Spleen (tissue), 13 donors: ENCODE measurements around the gene PTPN2. TPM values are rescaled to one million over a fixed set of nuclear protein-coding genes. Genes with fewer than 3 reads are reported as not detected.

ENCODE experiments used
- DNase-seq: peaks from one replicate; pipeline ENCODE4 v3.0.0-alpha.2; 2020
- H3K27ac ChIP-seq, 8 donors: fragments of 200-600 bp; sonication (generic) in 7 of 8; 1 replicate in 4 of 8; 2 replicates in 4 of 8; pipeline versions ENCODE4 v1.5.0 to v1.8.0; 2016 to 2021; ENCODE audit warnings: inconsistent platforms in 4 of 8, mild to moderate bottlenecking in 4 of 8, moderate library complexity in 1 of 8
- H3K27me3 ChIP-seq, 7 donors: fragments of 200-600 bp; sonication (generic) in 6 of 7; replicated peaks in 1 of 7; 1 replicate in 4 of 7; 2 replicates in 3 of 7; pipeline versions ENCODE4 v1.5.0 to v1.8.0; 2016 to 2021; ENCODE audit warnings: inconsistent platforms in 3 of 7, mild to moderate bottlenecking in 1 of 7
- H3K36me3 ChIP-seq, 6 donors: fragments of 200-600 bp; sonication (generic) in 5 of 6; 1 replicate in 4 of 6; 2 replicates in 2 of 6; pipeline versions ENCODE4 v1.5.0 to v1.8.0; 2016 to 2021; ENCODE audit warnings: inconsistent platforms in 2 of 6
- H3K4me1 ChIP-seq, 6 donors: fragments of 200-600 bp; sonication (generic) in 5 of 6; 1 replicate in 3 of 6; 2 replicates in 3 of 6; pipeline versions ENCODE4 v1.5.0 to v1.8.0; 2016 to 2021; ENCODE audit warnings: inconsistent platforms in 3 of 6
- H3K4me3 ChIP-seq, 8 donors: fragments of 200-600 bp; sonication (generic) in 7 of 8; 1 replicate in 4 of 8; 2 replicates in 4 of 8; pipeline versions ENCODE4 v1.5.0 to v1.8.0; 2016 to 2021; ENCODE audit warnings: inconsistent platforms in 4 of 8, mild to moderate bottlenecking in 4 of 8, moderate library complexity in 2 of 8
- H3K9me3 ChIP-seq, 8 donors: fragments of 200-600 bp; sonication (generic) in 7 of 8; 1 replicate in 4 of 8; 2 replicates in 4 of 8; pipeline versions ENCODE4 v1.5.0 to v1.8.0; 2016 to 2021; ENCODE audit warnings: inconsistent platforms in 4 of 8
- POLR2A ChIP-seq, 3 donors: fragments of 450-650 bp; IDR thresholded peaks; one replicate each; pipeline ENCODE4 v1.5.1; 2017; ENCODE audit warnings: antibody characterized with exemption in 3 of 3, mild to moderate bottlenecking in 1 of 3
- POLR2AphosphoS5 ChIP-seq, 3 donors: sonication (generic); formaldehyde crosslinking; IDR thresholded peaks; one replicate each; pipeline ENCODE4 v1.5.1; 2017; ENCODE audit warnings: antibody characterized with exemption in 3 of 3
- WGBS, 5 donors: extraction: QIAGEN DNeasy Blood & Tissue Kit in 3 of 5; methylation state at CpG; one replicate each; pipeline versions ENCODE4 v1.1.5 to v1.1.7; 2013 to 2018; 5-methylcytosine and 5-hydroxymethylcytosine counted together
- intact Hi-C: fragments of 100-400 bp; cut with DNase I; formaldehyde crosslinking; loops from one replicate; pipeline ENCODE4 v1.15.0; 2023; ENCODE audit warnings: low total_unique reads
- long read RNA-seq, 2 donors: transcript quantifications; one replicate each; lab custom pipeline, GENCODE V29; 2026
- polyA plus RNA-seq, 3 donors: library from polyadenylated mRNA; stranded (reverse); fragments of 200-250 nt; gene quantifications; one replicate each; pipeline ENCODE4 v1.2.1, GENCODE V29; 2013
- total RNA-seq, 7 donors: library from RNA; depleted of rRNA in 3 of 7; stranded (reverse); fragments of >200 nt in 3 of 7; fragmentation: NEBNext Ultra II Directional in 4 of 7; extraction: Animal tissue kit (Norgen Biotek cat#: 25700) in 4 of 7; gene quantifications; one replicate each; pipeline versions ENCODE4 v1.1.0 to v1.2.1, GENCODE V29; 2016 to 2021
- TF ChIP-seq, protein P1 (sequence below), 11 experiments: fragments of 200-600 bp in 7 of 11; fragments of 450-650 bp in 4 of 11; sonication (generic) in 4 of 11; IDR thresholded peaks in 8 of 11; conservative IDR thresholded peaks in 3 of 11; 1 replicate in 7 of 11; 2 replicates in 4 of 11; pipeline versions ENCODE4 v1.4.0 to v1.8.0; 2016 to 2021; ENCODE audit warnings: antibody characterized with exemption in 11 of 11, inconsistent platforms in 4 of 11, mild to moderate bottlenecking in 1 of 11
- donor health status: healthy with polysubstance abuse.
- donor health status: DM: no; HTN: no; CAD: no; lungs with moderate emphysema.
- donor health status: DM: no; HTN: no; CAD: no.
- donor health status: Bipolar disorder and iron deficiency.
- donor health status: healthy.
- donor health status: DM: no; HTN: no; CAD: no.
- donor health status: DM: yes; HTN: yes; CAD: no.

PTPN2 gene
- total RNA-seq, result 10 to 100 TPM; 55.0 to 92.1 (median 72.7) TPM
- polyA plus RNA-seq, result 10 to 100 TPM; 47.9 to 67.1 (median 54.5) TPM
- long read RNA-seq, donor 1, transcript PTPN2-202 (10 exons, 1,706 nt), result major isoform, 6 of 11 reads
- long read RNA-seq, donor 1, partial matches to known transcripts, result 0 of 11 reads
- long read RNA-seq, donor 1, other reads (novel, unspliced or antisense), result 0 of 11 reads
- long read RNA-seq, donor 2, partial matches to known transcripts, result 0 of 5 reads
- long read RNA-seq, donor 2, other reads (novel, unspliced or antisense), result 0 of 5 reads

DNA sequence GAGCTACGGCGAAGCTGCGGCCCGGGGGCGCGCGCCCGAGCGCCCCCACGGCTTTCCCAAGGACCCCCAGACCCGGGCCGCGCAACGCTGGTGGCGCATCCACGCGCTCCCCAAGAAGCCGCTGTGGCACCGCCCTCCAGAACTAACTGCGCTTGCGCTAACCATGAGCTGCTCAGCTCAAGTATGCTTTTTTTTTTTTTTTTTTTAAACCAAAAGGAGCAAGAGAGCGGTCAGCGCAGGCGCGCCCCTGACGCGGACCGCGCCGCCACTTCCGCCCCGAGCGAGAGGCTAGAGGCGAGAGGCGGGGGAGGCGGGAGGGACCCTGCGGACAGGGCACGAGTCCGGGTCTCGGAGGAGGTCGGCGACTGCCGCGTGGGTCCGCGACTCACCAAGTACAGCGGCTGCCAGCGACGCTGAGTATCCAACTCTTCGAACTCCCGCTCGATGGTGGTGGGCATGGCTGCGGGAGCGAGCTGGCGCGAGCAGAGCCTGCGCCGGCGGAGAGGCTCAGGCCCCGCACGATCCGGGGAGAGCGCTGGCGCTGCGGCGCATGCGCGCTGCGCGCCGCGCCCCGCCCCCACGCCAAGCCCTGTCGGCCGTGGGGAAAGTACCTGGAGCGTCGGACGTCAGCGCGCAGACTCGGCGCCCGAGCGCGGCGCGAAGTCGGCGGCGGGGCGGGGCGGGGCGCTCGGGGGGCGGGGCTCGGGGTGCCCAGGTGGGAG lies at the start of gene PTPN2:
TSS of gene PTPN2 (minus strand) at position 554 of the 722 bp plus-strand sequence. CDS start at position 458, 96 bp downstream.
- DNase-seq, result peak; percentile 99
- H3K4me3 ChIP-seq, result peak within 1 kb of the TSS; percentile 56 to 89 (median 76)
- no peaks in the 10 kb centered on the region for H3K9me3 ChIP-seq
- H3K4me1 ChIP-seq, result peaks cover 33 to 73% (median 63%) of the 10 kb centered on the region in 6 donors
- intact Hi-C loops, result no loop called here
- TF ChIP-seq POLR2AphosphoS5 (IDR thresholded peaks at IDR 0.05) (peak; percentile 99 to 100 (median 99)), POLR2A (IDR thresholded peaks at IDR 0.05) (peak; percentile 87 to 94 (median 94))
- TF ChIP-seq, protein P1, sequence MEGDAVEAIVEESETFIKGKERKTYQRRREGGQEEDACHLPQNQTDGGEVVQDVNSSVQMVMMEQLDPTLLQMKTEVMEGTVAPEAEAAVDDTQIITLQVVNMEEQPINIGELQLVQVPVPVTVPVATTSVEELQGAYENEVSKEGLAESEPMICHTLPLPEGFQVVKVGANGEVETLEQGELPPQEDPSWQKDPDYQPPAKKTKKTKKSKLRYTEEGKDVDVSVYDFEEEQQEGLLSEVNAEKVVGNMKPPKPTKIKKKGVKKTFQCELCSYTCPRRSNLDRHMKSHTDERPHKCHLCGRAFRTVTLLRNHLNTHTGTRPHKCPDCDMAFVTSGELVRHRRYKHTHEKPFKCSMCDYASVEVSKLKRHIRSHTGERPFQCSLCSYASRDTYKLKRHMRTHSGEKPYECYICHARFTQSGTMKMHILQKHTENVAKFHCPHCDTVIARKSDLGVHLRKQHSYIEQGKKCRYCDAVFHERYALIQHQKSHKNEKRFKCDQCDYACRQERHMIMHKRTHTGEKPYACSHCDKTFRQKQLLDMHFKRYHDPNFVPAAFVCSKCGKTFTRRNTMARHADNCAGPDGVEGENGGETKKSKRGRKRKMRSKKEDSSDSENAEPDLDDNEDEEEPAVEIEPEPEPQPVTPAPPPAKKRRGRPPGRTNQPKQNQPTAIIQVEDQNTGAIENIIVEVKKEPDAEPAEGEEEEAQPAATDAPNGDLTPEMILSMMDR (IDR thresholded peaks at IDR 0.05 in 8 of 11, conservative IDR thresholded peaks at IDR 0.05 in 3 of 11), result no peak
- peak within 1 kb of the TSS; percentile 97 to 100 (median 99) for H3K27ac ChIP-seq
- no peaks in the 10 kb centered on the region for H3K36me3 ChIP-seq
- 0 to 1% (median 0%) methylated on average over 40 to 97 of the region's 97 CpGs for WGBS, 5 donors
- no peaks in the 10 kb centered on the region for H3K27me3 ChIP-seq

DNA sequence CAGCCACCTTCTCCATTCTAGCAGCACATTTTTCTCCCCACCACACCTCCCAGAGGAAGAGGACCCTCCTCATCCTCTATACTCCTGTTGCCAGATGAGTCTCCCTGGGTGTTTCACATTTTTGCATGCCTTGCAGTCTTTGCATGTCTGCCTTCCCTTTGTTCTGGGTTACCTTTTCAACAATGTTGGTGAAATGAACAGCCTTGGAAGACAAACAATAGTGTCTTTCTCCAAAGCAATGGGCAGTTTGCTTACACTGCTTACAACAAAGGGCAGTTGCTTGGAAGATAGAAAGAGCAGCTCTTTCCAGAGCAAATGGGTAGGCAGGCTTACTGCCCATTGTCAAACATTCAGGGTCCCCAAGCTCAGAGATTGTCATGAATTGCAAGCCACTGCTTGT lies 49.3 kb upstream of the PTPN2 start:
- H3K4me1 ChIP-seq, result peaks cover 0 to 10% (median 7%) of the 10 kb centered on the region in 6 donors
- intact Hi-C loops, result no loop called here

DNA sequence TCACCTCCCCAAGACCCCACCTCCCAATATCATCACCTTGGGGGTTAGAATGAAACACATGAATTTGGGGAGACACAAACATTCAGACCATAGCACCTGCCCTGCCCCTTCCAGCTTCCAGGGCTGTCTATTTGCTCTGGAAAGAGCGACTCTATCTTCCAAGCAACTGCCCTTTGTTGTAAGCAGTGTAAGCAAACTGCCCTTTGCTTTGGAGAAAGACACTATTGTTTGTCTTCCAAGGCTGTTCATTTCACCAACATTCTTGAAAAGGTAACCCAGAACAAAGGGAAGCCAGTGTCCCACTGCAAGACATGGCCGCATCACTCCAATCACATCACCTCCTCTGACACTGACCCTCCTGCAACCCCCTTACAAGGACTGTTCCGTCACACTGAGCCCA lies 46.9 kb upstream of the PTPN2 start:
- WGBS, 5 donors, result 77 to 99% (median 94%) methylated on average over 3 of the region's 3 CpGs
- no peak for DNase-seq
- intact Hi-C loops, result no loop called here
- Histone ChIP-seq H3K9me3 (no peaks in the 10 kb centered on the region), H3K4me1 (peaks cover 0 to 10% (median 7%) of the 10 kb centered on the region in 6 donors), H3K27me3 (no peaks in the 10 kb centered on the region), H3K36me3 (no peaks in the 10 kb centered on the region), H3K27ac (no peak overlapping the region), H3K4me3 (no peak overlapping the region)
- TF ChIP-seq POLR2AphosphoS5 (IDR thresholded peaks at IDR 0.05) (no peak), POLR2A (IDR thresholded peaks at IDR 0.05) (no peak)
- TF ChIP-seq, protein P1 (IDR thresholded peaks at IDR 0.05 in 8 of 11, conservative IDR thresholded peaks at IDR 0.05 in 3 of 11), result no peak

More for the DNA sequence above, 49.3 kb upstream of the PTPN2 start:
- DNase-seq, result no peak
- Histone ChIP-seq H3K27ac (no peak overlapping the region), H3K4me3 (no peak overlapping the region), H3K36me3 (no peaks in the 10 kb centered on the region), H3K9me3 (no peaks in the 10 kb centered on the region), H3K27me3 (no peaks in the 10 kb centered on the region)
- no peak for TF ChIP-seq POLR2A (IDR thresholded peaks at IDR 0.05)
- TF ChIP-seq, protein P1 (IDR thresholded peaks at IDR 0.05 in 8 of 11, conservative IDR thresholded peaks at IDR 0.05 in 3 of 11), result no peak
- no peak for TF ChIP-seq POLR2AphosphoS5 (IDR thresholded peaks at IDR 0.05)

DNA sequence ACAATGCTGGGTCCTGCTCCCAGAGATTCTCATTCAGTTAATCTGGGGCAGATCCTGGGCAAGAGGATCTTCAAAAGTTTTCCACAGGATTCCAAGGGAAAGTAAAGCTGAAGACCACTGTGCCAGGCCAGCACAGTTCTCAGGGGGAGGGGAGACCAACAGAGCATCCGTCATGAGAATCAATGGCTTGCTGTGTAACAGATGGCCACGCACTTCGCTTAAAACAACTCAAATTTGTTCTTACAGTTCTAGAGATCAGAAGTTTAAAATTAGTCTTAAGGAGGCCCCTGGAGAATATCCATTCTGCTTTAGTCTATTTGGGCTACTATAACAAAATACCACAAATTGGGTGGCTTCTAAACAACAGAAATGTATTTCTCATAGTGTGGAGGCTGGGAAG lies 46.3 kb upstream of the PTPN2 start:
- H3K36me3 ChIP-seq, result no peaks in the 10 kb centered on the region
- no peaks in the 10 kb centered on the region for H3K9me3 ChIP-seq
- intact Hi-C loops, result no loop called here
- no peaks in the 10 kb centered on the region for H3K27me3 ChIP-seq
- TF ChIP-seq POLR2AphosphoS5 (IDR thresholded peaks at IDR 0.05) (no peak), POLR2A (IDR thresholded peaks at IDR 0.05) (no peak)
- TF ChIP-seq, protein P1 (IDR thresholded peaks at IDR 0.05 in 8 of 11, conservative IDR thresholded peaks at IDR 0.05 in 3 of 11), result no peak
- H3K27ac ChIP-seq, result no peak overlapping the region
- no peak overlapping the region for H3K4me3 ChIP-seq
- H3K4me1 ChIP-seq, result peaks cover 0 to 10% (median 7%) of the 10 kb centered on the region in 6 donors
- 86 to 93% (median 90%) methylated on average over 3 of the region's 3 CpGs for WGBS, 5 donors
- DNase-seq, result no peak
